ENCODE data around the gene DHX40.
"Not testable (repeated sequence)": the region's sequence is repeated elsewhere in the genome, so short reads cannot be mapped to it uniquely, and the experiment has no call there.

Gene DHX40

GRCh38 chr17:59558953-59559352 is 6.5 kb upstream of the DHX40 start:
- no peak for DNase-seq (ENCODE audit: low read depth)
- H3K4me3 ChIP-seq (ENCODE audit: low read depth, low read length), result no peak overlapping the region

GRCh38 chr17:59561042-59561441 is 4.4 kb upstream of the DHX40 start:
- DNase-seq (ENCODE audit: low read depth), result peak; percentile 28
- no peak overlapping the region for H3K4me3 ChIP-seq (ENCODE audit: low read depth, low read length)
- peak; percentile 38 for TF ChIP-seq CTCF (IDR thresholded peaks at IDR 0.05; ENCODE audit: insufficient read depth, low read depth, low read length, missing control alignments)

More at GRCh38 chr17:59558953-59559352, 6.5 kb upstream of the DHX40 start:
- peak; percentile 14 for TF ChIP-seq CTCF (IDR thresholded peaks at IDR 0.05; ENCODE audit: insufficient read depth, low read depth, low read length, missing control alignments)

- no peak for TF ChIP-seq CTCF (IDR thresholded peaks at IDR 0.05; ENCODE audit: insufficient read depth, low read depth, low read length, missing control alignments)
- H3K4me3 ChIP-seq (ENCODE audit: low read depth, low read length), result peak overlapping the region; percentile 84
- DNase-seq (ENCODE audit: low read depth), result peak; percentile 76
Measured at GRCh38 chr17:59565959-59566324, 532 bp downstream of the DHX40 start.

- not testable (repeated sequence) for DNase-seq (ENCODE audit: low read depth); H3K4me3 ChIP-seq (ENCODE audit: low read depth, low read length)
Measured at GRCh38 chr17:59569151-59569550, 3.7 kb downstream of the DHX40 start.

GRCh38 chr17:59572301-59572924 is 7.0 kb downstream of the DHX40 start:
- H3K4me3 ChIP-seq (ENCODE audit: low read depth, low read length), result no peak overlapping the region
- peak; percentile 26 for DNase-seq (ENCODE audit: low read depth)
- TF ChIP-seq CTCF (IDR thresholded peaks at IDR 0.05; ENCODE audit: insufficient read depth, low read depth, low read length, missing control alignments), result no peak

- H3K4me3 ChIP-seq (ENCODE audit: low read depth, low read length); DNase-seq (ENCODE audit: low read depth): not testable (repeated sequence)
Measured at GRCh38 chr17:59584168-59584567, 18.8 kb downstream of the DHX40 start.

GRCh38 chr17:59600169-59600568 is 34.8 kb downstream of the DHX40 start:
- H3K4me3 ChIP-seq (ENCODE audit: low read depth, low read length), result no peak overlapping the region
- TF ChIP-seq CTCF (IDR thresholded peaks at IDR 0.05; ENCODE audit: insufficient read depth, low read depth, low read length, missing control alignments), result no peak
- no peak for DNase-seq (ENCODE audit: low read depth)

- no peak overlapping the region for H3K4me3 ChIP-seq (ENCODE audit: low read depth, low read length)
- DNase-seq (ENCODE audit: low read depth), result peak; percentile 66
- TF ChIP-seq CTCF (IDR thresholded peaks at IDR 0.05; ENCODE audit: insufficient read depth, low read depth, low read length, missing control alignments), result no peak
Measured at GRCh38 chr17:59601130-59601529, 35.7 kb downstream of the DHX40 start.
